Measurements from ENCODE around the gene UBL4B.

GRCh38 chr1:110094931-110095654 lies 17.1 kb upstream of the UBL4B start:
- TF ChIP-seq, protein P1, sequence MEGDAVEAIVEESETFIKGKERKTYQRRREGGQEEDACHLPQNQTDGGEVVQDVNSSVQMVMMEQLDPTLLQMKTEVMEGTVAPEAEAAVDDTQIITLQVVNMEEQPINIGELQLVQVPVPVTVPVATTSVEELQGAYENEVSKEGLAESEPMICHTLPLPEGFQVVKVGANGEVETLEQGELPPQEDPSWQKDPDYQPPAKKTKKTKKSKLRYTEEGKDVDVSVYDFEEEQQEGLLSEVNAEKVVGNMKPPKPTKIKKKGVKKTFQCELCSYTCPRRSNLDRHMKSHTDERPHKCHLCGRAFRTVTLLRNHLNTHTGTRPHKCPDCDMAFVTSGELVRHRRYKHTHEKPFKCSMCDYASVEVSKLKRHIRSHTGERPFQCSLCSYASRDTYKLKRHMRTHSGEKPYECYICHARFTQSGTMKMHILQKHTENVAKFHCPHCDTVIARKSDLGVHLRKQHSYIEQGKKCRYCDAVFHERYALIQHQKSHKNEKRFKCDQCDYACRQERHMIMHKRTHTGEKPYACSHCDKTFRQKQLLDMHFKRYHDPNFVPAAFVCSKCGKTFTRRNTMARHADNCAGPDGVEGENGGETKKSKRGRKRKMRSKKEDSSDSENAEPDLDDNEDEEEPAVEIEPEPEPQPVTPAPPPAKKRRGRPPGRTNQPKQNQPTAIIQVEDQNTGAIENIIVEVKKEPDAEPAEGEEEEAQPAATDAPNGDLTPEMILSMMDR (conservative IDR thresholded peaks at IDR 0.05; ENCODE audit: low read depth, low read length): no peak
- TF ChIP-seq EZH2 (IDR thresholded peaks at IDR 0.05; ENCODE audit: low read length, unreplicated experiment) (no peak), EZH2phosphoT487 (IDR thresholded peaks at IDR 0.05; ENCODE audit: borderline replicate concordance, low read length) (no peak)
